NCI-H446 treated with DMSO at 0.1 percent for 48 hours (cell line): ENCODE data around the gene ANXA2.
A peak's percentile ranks its signal among the peaks of the same experiment; 100 is the strongest.
"Not testable (repeated sequence)": the region's sequence is repeated elsewhere in the genome, so short reads cannot be mapped to it uniquely, and the experiment has no call there.

ENCODE experiments used
- DNase-seq: peaks from one replicate; lab custom pipeline; 2025; lab: John Stamatoyannopoulos, UW

The ANXA2 gene

DNA sequence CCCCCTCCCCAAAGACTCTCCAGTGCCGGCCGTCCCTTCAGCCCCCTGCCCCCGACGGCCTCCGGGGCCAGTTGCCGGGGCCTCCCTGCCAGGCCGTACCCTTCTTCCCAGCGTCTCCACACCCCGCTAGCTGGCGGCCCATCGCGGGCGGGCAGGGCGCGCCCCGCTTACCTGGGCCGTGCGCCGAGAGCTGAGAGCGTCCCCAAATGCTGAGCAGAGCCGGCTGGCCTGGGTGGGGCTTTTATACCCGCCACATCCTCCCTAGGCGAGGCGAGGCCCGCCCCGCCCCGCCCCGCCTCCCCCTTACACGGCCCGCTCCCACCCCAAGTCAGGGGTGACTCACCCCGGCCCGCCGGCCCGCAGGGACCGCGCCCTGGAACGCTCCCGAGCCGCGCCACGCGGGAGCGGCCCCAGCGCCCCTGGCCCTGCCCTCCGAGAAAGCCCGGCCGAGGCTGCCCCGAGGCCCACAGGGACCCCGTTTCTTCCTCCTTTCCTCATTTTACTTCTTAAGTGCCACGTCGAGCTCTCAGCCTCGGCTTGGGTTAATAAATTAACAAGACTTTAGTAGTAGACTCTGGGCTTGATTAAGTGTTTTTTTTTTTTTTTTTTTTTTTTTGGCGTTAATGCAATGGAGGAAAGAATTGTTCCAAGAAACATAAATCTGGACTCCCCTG, at the start of gene ANXA2:
Gene ANXA2, minus strand, starts transcription at position 215 of the 674 bp plus-strand sequence. CDS start 11,911 bp downstream, outside the sequence.
- peak; percentile 70 for DNase-seq

DNA sequence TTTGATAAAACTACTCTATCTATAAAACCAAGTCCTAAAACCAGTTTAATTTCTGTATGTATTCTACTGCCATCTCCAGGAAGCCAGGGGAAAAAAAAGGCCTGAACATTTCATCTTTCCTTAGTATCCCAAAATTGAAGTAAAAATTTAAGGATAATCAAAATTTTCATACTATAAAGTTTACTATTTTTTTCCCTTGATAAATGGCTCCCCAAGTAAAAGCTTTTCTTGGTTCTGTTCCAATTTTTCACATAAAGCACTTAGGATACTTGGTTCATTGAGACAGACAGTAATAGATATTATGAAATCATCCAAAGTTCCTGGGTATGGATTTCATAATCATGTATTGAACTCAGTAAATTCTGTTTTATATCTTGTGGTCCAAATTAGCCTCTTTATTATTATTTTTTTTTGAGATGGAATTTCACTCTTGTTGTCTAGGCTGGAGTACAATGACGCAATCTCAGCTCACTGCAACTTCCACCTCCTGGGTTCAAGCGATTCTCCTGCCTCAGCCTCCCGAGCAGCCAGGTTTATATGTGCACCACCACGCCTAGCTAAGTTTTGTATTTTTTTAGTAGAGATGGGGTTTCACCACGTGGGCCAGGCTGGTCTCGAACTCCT, 46.6 kb upstream of the ANXA2 start:
- peak; percentile 14 for DNase-seq

DNA sequence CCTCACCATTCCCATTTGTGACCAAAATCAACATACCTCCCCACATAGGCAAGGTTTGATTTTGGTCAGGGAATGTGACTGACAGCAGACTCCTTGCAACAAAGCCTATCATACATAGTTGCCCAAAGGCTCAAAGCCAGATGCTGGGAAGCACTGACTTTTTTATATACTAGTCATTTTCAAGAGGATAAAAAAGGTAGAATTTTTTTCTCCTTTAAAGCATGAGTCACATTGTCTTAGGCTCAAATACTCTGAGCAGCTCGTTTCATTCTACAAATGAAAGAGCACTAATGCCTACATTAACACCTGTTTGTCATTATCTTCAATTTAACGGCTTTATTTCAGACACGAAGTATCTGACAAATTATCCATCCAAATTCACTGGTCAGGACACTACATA, 45.0 kb upstream of the ANXA2 start:
- no peak for DNase-seq

DNA sequence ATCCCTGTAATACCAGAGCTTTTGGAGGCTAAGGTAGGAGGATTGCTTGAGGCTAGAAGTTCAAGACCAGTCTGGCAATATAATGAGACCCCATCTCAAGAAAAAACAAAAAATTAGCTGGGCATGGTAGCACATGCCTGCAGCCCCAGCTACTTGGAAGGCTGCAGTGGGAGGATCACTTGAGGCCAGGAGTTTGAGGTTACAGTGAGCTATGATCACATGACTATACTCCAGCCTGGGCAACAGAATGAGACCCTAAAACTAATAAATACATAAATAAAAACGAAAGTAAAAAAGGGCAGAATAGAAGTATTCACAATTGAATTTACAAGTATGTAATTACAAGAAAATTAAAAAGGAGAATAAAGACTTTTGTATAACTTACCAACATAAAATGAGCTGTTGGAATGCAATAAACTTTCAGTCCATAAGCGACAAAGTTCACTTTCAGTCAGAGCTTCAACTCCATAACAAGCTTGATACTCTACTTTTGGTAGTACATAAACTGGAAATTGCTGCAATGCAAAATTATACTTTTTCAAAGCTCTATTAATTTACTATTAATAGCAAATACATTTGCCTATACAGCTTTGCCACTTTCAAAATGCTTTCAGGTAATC, 44.4 kb upstream of the ANXA2 start:
- DNase-seq = no peak

DNA sequence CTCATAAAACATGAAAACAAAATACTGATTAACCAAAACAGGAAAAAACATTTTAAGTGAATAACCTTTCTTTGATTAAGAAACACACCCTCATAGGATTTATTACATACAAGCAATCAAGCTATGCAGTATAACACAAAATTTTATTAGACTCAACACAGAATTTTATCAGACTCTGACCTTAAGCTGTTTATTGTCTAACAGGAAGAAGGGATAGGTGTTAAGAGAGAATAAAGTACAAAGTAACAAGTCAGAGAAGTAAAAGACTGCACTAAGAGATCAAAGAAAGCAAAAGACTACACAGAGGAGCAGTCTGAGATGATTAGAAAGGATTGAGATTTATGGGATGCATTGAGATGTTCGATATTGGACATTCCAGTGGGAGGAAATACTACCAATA, 43.5 kb upstream of the ANXA2 start:
- DNase-seq = no peak

DNA sequence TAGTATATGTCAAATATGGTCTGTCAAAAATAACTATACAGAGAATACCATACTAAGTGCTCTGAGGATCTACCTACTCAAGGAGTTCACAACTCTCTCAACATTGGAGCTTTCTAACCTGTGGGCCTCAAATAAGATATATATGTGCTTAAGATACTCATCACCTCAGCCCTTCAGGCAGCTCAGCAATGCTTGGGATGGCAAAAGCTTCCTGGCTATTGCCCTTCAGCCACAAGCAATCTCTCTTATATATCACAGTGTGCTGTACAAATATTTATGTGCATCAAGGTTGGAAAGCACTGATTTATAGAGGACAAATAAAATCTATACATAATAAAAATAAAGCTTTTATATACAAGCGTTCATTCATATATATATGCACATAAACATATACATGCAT, 40.9 kb upstream of the ANXA2 start:
- no peak for DNase-seq

DNA sequence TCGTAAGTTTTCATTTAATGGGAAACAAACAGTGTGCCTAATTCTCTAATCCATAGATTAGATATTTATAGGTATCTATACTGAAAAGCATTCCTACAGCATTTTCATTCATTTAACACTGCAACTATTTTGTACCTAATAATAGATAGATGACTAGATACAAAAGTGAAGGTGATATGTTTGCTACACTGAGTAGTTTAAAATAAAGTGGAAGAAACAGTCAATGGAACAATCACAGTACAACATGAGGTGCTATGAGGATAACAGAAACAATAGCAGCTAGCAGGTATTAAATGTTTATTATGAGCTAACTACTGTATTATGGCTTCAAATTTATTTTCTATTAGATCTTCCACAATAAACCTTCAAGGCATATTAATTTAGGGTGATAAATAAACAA, 31.1 kb upstream of the ANXA2 start:
- no peak for DNase-seq

DNA sequence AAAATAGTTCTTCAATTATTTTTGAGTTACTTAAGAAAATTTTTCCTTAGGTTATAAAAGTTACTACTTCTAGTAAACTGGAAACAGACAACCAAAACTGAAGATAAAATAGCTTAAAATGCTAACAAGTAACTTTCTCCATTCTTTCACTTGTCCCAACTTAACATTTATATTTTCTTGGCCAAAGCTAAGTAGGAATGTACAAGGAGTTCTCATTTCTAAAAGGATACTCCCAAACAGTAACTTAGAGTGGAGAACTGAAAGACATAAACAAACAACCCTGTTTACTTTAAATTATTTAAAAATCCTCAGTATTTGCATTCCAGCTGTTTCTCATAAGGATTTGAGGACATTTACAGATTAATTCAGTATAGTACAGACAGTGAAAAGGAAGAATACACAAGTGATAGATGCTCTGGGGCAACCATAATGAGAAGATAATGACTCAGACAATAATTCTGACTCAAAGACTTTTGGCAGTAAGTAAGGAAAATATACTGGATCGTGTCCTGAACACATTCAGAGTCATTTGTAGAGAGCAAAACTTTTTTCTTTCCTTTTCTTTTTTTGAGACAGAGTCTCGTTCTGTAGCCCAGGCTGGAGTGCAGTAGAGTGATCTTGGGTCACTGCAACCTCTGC, 29.2 kb upstream of the ANXA2 start:
- no peak for DNase-seq

DNA sequence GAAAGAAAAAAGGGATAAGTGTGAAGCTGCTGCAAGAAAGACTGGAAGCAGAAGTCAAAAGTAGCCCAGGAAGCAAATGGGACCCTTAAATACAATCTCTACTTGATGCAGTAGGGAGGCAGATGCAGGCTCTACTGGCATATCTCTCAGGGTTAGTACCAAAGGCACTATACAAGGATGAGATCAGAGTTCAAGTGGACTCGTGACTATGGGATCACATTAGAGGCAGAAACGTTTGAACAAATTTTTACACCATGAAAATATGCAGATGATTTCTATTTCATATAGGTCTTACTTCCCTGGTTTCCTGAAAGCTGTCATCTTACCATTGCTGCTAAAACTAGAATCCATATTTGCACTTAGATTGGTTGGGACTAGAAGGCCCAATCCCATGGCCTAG, 27.7 kb upstream of the ANXA2 start:
- DNase-seq = no peak

DNA sequence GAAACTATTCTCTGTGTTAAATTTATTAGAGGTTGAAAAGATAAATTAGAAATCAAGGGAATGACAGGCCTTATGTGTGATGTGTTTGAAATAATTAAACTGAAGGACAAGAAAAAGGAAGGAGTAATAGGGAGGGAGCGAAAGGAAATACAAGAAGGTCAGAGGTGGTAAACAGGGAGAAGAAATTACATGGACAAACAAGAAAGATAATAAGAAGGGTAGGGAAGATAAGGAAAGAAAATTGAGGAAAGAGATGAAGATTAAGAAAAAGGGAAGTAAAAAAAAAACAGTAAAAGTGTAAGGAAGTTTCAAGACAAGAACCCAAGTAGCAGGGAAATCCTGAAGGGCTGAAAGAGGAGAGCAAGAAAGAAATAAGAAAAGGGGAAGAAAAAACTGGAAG, 26.2 kb upstream of the ANXA2 start:
- DNase-seq = no peak

DNA sequence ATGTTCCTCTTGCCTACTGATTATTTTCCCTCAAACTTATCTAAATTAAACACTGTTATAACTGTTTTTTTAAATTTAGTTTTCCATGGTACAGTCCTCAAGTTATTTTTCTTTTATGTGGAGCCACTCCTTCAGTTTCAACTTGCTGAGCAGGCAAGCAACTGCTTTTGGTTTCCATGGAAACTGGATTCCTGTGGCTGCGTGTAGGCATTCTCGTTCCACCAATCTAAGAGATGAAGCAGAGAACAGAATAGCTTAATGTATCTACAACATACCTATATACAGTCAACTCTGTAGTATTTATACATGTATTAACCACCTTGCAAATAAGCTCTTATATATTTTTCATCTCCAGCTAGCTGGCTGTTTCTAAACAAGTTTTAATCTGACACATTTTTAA, 25.8 kb upstream of the ANXA2 start:
- no peak for DNase-seq

DNA sequence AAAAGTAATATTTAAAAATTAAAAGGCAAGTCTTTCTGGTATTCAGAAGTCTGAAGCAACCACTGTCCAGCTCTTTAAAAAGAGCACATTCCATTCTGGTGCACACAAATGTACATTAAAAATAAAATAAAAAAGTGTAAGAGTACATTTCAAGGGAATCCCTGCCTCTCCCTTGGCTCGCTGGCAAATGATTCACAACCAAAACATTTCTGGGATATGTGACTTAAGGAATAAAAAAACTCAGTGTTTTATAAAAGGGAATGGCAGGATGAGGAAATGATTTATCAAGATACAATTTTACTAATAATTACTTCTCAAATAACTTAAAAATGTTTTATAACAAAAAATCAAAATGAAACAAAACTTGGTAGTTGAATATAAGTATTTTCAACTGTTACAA, 23.8 kb upstream of the ANXA2 start:
- DNase-seq = no peak

DNA sequence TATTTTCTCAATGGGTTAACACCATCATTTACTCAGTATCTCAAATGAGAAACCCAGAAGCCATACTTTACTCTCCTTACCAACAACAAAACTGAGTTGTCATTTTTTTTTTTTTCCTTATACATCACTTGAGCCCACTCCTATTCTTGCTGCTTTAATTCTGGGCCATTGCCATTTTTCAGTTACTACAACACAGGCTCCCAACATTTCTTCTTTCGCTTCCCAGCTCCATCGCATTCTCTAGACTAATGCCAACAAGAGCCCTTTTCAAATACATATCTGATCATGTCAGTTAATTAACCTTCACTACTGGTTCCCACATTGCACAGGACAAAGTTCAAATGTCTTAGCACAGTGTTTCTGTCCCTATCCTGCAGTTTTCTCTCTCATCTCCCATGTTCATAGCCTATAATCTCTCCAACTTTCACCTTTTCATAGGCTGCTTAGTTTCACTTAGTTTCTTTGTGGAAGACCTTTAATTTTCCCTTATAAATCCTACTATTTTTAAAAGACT, 22.5 kb upstream of the ANXA2 start:
- DNase-seq = no peak

DNA sequence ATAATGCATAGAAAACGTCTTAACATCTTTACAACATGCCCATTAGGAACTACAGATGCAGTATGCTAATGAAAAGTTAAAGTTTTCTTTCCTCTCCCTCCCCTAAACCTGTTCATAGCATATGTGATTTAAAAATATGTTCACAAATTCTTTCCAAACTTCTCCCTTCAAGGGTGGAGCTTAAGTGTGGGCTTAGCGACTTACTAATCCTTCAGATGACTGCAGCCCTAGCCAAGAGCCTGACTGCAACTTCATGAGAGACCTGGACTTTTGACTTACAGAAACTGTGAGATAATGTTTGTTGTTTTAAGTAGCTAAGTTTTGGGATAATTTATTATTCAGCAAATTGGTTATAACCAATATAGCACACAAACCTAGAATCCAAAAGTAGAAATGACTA, 22.0 kb upstream of the ANXA2 start:
- no peak for DNase-seq

DNA sequence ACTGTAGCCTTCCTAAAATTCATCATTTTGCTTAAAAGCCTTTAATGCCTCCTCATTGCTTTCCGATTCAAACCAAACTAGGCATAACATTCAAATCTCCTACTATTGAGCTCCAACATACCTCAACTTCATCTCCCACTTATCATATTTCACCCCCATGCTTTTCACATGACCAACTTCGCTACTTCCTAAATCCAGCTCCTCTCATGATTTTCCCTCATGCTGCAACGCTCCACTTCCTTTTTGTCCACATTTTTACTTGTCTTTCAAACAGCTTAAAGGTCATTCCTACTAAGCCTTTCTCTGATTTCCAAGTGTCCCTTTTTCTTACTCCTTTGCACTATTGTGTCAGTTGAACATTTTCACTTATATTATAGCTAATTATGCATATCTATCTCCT, 20.3 kb upstream of the ANXA2 start:
- DNase-seq = no peak

DNA sequence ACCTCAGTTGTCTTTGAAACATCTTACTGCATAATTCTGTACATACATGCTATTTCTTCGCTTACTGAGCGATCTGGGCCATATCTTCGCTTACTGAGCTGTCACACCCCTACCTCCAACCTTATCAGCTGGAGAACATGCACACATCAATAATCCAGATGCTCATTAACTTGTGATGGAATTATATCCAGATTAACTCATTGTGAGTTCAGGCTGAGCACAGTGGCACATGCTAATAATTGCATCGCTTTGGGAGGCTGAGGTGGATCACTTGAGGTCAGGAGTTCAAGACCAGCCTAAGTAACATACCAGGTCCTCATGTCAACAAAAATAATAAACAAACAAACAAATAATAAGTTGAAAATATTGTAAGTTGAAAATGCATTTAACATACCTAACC, 19.3 kb upstream of the ANXA2 start:
- no peak for DNase-seq

DNA sequence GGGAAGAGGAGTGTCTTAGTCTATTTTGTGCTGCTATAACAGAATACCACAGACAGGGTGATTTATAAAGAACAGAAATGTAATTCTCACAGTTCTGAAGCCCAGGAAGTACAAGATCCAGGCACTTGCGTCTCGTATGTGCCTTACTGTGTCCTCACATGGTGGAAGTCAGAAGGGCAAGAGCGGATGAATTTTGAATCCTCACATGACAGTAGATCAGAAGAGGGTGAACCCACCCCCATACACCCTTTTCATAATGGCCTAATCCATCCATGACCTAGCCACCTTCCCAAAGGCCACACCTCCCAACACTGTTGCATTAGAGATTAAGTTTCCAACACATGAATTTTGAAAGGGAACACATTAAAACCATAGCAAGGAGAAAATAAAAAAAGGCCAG, 18.7 kb upstream of the ANXA2 start:
- no peak for DNase-seq

DNA sequence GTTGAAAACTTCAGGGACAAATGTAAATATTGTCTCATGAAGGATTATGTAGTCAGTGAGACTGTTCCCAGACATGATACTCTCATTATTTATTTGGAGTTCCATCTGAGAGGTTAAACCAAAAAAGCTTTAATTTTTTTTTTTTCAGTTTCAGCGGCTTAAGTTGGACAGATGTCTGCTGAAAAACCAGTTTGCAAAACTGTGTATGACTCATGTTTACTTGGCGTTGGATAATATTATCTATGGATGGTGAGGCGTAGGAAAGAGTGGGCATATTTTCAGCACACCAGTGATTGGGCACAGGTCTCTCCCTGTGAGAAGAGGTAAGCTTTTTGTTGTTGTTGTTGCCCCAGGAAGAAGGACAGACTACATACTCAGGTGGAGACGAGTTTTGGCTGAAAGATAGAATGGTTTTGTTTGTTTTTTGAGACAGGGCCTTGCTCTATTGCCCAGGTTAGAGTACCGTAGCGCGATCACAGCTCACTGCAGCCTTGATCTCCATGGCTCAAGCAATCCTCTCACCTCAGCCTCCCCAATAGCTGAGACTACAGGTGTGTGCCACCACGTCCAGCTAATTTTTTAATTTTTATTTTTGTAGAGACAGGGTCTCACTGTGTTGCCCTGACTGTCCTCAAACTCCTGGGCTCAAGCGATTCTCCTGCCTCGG, 16.4 kb upstream of the ANXA2 start:
- DNase-seq = peak; percentile 66

DNA sequence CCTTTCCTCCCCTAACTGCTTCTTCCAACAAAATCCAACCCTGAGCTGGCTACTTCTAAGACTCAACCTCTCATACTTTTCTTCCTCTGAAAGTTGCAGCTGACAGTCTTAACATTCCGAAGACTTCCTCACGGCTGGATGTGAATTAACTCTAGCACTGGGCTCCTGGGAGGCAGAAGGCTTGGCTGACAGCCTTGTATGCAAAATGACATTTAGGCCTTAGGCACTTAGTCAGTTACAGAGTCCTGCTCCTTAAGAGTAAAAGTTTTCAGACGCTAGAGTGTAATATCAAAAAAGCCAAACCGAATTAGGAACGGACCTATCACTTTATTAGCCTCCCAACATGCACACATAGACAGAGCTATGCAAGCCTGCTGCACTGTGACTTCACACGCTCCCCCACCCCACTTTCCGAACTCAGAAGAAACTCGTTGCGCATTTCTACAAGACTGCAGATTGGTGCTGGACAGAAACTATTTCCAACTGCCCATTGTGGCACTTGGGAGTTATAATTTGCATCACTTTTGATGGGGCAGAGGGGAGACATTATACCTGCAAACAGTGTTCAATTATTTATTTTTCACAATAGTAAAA, 15.5 kb upstream of the ANXA2 start:
- DNase-seq = no peak

DNA sequence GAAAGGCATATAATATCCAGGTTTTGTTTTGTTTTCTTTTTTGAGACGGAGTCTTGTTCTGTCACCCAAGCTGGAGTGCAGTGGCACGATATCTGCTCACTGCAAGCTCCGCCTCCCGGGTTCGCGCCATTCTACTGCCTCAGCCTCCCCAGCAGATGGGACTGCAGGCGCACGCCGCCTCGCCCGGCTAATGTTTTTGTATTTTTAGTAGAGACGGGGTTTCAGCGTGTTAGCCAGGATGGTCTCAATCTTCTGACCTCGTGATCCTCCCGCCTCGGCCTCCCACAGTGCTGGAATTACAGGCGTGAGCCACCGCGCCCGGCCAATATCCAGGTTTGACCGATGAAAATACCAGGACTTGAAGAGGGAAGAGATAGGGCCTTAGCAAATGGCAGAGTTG, 15.0 kb upstream of the ANXA2 start:
- DNase-seq = not testable (repeated sequence)

DNA sequence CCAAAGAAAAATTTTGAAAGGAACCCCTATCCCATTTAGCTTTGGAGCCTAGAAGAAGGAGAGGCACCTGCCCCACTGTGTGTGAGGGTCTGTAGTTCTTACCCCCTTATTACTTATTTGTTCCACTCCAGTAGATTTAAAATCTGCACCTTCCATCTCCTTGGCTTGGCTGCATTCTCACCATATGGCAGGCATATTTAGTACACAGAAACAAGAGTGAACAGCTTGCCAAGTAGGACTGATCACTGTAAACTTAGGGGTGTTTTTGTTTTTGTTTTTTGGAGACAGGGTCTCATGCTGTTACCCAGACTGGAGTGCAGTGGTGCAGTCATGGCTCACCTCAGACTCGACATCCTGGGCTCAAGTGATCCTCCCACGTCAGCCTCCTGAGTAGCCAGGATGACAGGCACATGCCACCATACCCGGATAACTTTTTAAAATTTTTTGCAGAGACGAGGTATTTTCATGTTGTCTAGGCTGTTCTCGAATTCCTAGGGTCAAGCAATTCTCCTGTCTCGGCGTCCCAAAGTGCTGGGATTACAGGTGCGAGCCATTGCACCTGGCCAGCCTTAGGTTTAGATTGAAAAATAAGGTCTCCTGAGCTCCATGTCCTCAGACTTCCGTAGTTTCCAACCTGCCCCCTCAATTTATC, 14.1 kb upstream of the ANXA2 start:
- peak; percentile 61 for DNase-seq
